Retinal pigment epithelial cell (primary cell): ENCODE measurements around the gene CELF1.
A peak's percentile ranks its signal among the peaks of the same experiment; 100 is the strongest.
"Not testable (repeated sequence)": the region's sequence is repeated elsewhere in the genome, so short reads cannot be mapped to it uniquely, and the experiment has no call there.

Experiments
- DNase-seq: peaks from one replicate; pipeline ENCODE4 v3.0.0-alpha.2; 2010; ENCODE audit warnings: low read depth
- H3K4me3 ChIP-seq: 2 replicates; pipeline ENCODE4 v1.5.1; 2011; ENCODE audit warnings: mild to moderate bottlenecking, low read length, control low read depth, moderate library complexity
- TF ChIP-seq, protein P1 (sequence below): conservative IDR thresholded peaks from 2 replicates; pipeline ENCODE4 v1.5.1; 2011; ENCODE audit warnings: low read depth, low read length, control low read depth, inconsistent platforms

The CELF1 gene

DNA sequence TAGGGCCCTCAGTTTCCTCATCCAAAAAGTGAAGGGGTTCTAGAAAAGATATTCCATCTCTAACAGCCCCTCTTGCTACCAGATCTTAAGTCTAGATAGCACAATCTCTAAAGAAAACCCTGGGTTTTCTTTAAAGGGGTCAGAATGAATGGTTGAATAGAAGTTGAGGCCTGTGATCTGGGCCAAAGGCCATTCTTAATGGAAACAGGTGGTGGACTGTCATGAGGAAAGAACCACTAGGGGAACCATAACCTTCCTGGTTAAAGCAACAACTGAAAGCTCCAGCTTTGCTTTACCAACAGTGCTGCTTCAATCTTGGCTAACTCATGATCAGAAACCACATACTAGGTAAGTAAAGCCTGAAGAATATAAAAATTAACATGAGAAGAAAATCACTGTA lies 1.8 kb downstream of the CELF1 start:
- no peak for DNase-seq
- TF ChIP-seq, protein P1, sequence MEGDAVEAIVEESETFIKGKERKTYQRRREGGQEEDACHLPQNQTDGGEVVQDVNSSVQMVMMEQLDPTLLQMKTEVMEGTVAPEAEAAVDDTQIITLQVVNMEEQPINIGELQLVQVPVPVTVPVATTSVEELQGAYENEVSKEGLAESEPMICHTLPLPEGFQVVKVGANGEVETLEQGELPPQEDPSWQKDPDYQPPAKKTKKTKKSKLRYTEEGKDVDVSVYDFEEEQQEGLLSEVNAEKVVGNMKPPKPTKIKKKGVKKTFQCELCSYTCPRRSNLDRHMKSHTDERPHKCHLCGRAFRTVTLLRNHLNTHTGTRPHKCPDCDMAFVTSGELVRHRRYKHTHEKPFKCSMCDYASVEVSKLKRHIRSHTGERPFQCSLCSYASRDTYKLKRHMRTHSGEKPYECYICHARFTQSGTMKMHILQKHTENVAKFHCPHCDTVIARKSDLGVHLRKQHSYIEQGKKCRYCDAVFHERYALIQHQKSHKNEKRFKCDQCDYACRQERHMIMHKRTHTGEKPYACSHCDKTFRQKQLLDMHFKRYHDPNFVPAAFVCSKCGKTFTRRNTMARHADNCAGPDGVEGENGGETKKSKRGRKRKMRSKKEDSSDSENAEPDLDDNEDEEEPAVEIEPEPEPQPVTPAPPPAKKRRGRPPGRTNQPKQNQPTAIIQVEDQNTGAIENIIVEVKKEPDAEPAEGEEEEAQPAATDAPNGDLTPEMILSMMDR, result peak; percentile 48
- H3K4me3 ChIP-seq, result peak overlapping the region; percentile 84

DNA sequence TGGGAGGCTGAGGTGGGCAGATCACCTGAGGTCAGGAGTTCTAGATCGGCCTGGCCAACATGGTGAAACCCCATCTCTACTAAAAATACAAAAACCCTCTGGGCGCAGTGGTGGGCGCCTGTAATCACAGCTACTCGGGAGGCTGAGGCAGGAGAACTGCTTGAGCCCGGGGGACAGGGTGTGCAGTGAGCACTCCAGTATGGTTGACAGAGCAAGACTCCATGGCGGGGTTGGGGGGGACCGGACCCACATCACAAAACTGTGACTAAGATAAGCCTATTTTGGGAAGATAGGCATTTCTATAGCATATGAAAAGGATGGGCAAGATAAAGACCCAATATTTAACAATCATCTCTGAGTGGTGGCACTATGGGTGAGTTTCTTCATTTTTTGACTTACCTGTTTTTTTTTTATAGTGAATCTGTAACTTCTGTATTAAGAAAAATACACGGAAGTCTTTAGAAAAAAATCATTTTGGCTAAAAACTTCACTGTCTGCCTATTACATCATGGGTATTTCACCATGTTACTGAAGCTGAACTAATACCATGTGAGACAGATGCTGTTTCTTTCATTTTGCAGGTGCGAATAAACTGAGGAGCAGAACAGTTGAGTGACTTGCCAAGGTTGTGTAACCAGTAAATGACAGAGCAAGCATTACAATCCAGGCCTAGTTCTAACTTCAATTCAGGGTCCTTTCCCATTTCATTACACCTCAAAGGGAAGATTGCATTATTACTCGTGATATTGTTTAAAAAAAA lies 2.5 kb downstream of the CELF1 start:
- TF ChIP-seq, protein P1, result no peak
- no peak for DNase-seq
- no peak overlapping the region for H3K4me3 ChIP-seq

DNA sequence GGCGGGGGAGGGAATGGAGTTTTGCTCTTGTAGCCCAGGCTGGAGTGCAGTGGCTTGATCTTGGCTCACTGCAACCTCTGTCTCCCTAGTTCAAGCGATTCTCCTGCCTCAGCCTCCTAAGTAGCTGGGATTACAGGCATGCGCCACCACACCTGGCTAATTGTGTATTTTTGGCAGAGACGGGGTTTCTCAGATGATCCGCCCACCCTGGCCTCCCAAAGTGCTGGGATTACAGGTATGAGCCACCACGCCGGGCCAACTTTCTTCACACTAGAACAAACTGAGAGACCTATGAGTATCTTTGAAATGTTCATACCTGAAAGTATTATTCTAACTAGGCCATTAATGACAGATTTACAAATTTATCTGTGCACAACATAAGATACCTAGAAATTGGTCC lies 6.7 kb downstream of the CELF1 start:
- H3K4me3 ChIP-seq, DNase-seq: not testable (repeated sequence)

DNA sequence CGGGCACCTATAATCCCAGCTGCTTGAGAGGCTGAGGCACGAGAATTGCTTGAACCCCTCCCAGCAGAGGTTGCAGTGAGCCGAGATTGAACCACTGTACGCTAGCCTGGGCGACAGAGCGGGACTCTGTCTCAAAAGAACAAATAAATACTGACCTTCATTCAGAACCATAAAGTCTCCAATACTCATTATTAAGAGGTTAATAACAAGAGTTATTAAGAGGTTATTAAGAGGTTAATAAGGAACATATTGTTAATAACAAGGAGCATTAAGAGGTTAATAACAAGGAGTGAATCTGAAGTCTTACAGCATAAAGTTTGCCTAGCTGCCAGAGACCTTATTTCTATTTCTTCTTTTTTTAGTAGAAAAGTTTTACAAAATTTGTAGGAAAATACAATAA lies 7.6 kb downstream of the CELF1 start:
- DNase-seq, result no peak
- H3K4me3 ChIP-seq, result no peak overlapping the region
- TF ChIP-seq, protein P1, result no peak

DNA sequence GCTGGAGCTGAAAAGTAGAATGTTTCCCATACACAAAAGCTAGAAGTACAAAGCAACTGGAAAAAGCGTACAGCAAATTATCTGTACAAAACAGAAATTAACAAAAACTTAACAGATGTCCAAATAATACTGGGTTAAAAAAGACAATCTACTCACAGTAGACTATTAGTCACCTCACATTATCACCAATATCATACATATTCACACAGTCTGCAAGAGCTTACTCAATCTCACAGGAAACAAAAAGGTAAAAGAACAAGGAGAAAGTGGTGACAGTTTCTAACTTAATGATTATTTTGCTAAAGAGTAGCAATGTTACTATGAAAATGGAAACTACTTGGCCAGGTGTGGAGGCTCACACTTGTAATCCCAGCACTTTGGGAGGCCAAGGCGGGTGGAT lies 11.9 kb downstream of the CELF1 start:
- H3K4me3 ChIP-seq, result no peak overlapping the region
- TF ChIP-seq, protein P1, result no peak
- no peak for DNase-seq

DNA sequence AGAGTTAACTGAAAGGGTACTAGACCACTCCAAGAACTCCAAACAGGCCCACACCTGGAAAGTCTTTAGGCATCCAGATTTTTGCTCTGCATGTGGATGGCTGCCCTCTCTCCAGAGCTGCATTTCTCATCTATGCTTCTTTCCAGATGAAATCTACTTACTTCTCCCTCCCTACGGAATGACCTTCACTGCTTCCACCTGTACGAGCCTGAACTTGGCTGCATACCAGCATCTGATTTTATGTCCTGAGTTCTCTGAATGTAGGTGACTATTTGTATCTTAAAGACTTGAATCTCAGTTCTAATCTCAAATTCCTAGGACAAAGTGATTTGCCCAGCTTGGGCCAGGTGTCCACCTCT lies 13.3 kb downstream of the CELF1 start:
- TF ChIP-seq, protein P1, result no peak
- no peak overlapping the region for H3K4me3 ChIP-seq
- DNase-seq, result no peak

DNA sequence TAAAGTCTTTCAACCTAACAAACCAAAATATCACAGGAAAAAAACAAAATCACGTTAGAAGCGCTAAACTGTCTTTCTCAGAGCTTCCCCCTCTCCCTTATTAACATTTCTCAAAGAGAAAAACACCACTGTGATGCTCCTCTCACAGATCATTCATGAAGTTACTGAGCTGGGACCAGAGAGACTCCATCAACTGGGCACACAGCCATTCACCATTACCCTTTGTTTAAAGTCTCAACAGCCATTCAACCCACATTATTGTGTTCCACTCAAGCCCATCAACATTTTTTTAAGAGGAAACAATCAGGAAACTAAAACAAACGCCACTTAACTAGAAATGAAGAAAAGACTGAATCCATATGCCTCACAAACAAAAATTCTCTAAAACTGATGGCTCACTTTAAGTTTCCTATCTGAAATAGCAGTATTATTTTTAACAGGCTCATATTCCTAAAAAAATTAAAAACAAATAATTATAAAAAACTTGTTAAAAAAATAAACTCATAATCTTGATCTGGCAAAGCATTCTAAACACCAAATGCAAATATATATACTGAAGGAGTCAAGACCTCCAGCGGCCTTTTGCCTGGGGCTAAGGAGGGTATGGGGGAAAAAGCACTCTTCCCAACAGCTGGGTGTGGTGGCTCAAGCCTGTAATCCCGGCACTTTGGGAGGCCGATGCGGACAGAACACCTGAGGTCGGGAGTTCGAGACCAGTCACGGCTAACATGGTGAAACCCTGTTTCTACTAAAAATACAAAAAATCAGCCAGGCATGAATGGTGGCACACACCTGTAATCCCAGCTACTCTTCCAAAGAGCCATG lies 14.0 kb downstream of the CELF1 start:
- TF ChIP-seq, protein P1, result no peak
- H3K4me3 ChIP-seq, result no peak overlapping the region
- no peak for DNase-seq
